Neural progenitor cell (in vitro differentiated cells): ENCODE measurements around the gene EP400. TPM values are rescaled to one million over a fixed set of nuclear protein-coding genes. Genes with fewer than 3 reads are reported as not detected.

Experiments used
- DNase-seq: peaks from one replicate; pipeline ENCODE4 v3.0.0-alpha.2; 2016; ENCODE audit warnings: low spot score
- H2AFZ ChIP-seq: fragments of 200-600 bp; sonication (generic); replicated peaks from 2 replicates; pipeline ENCODE4 v1.6.1; 2016; ENCODE audit warnings: antibody characterized with exemption
- H3F3A ChIP-seq: fragments of 200-600 bp; sonication (generic); 2 replicates; pipeline ENCODE4 v1.6.1; 2016; ENCODE audit warnings: antibody characterized with exemption, low read depth
- H3K27ac ChIP-seq: fragments of 200-600 bp; sonication (generic); 2 replicates; pipeline ENCODE4 v1.5.1; 2016; ENCODE audit warnings: mild to moderate bottlenecking
- H3K27me3 ChIP-seq: fragments of 200-600 bp; sonication (generic); 2 replicates; pipeline ENCODE4 v1.6.1; 2016; ENCODE audit warnings: mild to moderate bottlenecking, moderate library complexity
- H3K36me3 ChIP-seq: fragments of 200-600 bp; sonication (generic); 2 replicates; pipeline ENCODE4 v1.5.1; 2016
- H3K4me1 ChIP-seq: fragments of 200-600 bp; sonication (generic); 2 replicates; pipeline ENCODE4 v1.6.1; 2016; ENCODE audit warnings: mixed run types
- H3K4me2 ChIP-seq: fragments of 200-600 bp; sonication (generic); 2 replicates; pipeline ENCODE4 v1.6.1; 2016
- H3K4me3 ChIP-seq: fragments of 200-600 bp; sonication (generic); 2 replicates; pipeline ENCODE4 v1.5.1; 2016
- H3K79me2 ChIP-seq: fragments of 200-600 bp; sonication (generic); 2 replicates; pipeline ENCODE4 v1.6.1; 2016; ENCODE audit warnings: low read depth
- H3K9ac ChIP-seq: fragments of 200-600 bp; sonication (generic); 2 replicates; pipeline ENCODE4 v1.6.1; 2016
- H3K9me3 ChIP-seq: fragments of 200-600 bp; sonication (generic); 2 replicates; pipeline ENCODE4 v1.5.1; 2016; ENCODE audit warnings: low read depth
- H4K20me1 ChIP-seq: fragments of 200-600 bp; sonication (generic); 2 replicates; pipeline ENCODE4 v1.6.1; 2016; ENCODE audit warnings: low read depth
- H3K27ac Mint-ChIP-seq: 3 replicates; pipeline ENCODE4 v1.8.0; 2021; ENCODE audit warnings: mixed read lengths
- H3K27me3 Mint-ChIP-seq: 2 replicates; pipeline ENCODE4 v1.8.0; 2022; ENCODE audit warnings: low read depth, mild to moderate bottlenecking, inconsistent platforms, moderate library complexity, mixed read lengths; ENCODE audit not compliant: insufficient read depth
- H3K36me3 Mint-ChIP-seq: 3 replicates; pipeline ENCODE4 v1.8.0; 2021; ENCODE audit warnings: mixed read lengths
- H3K4me1 Mint-ChIP-seq: 3 replicates; pipeline ENCODE4 v1.8.0; 2021; ENCODE audit warnings: mixed read lengths
- H3K4me3 Mint-ChIP-seq: 3 replicates; pipeline ENCODE4 v1.8.0; 2021; ENCODE audit warnings: mild to moderate bottlenecking, moderate library complexity, mixed read lengths
- H3K9me3 Mint-ChIP-seq: 3 replicates; pipeline ENCODE4 v1.8.0; 2020; ENCODE audit warnings: mixed read lengths
- CTCF ChIP-seq: fragments of 200-600 bp; sonication (generic); IDR thresholded peaks from 2 replicates; pipeline ENCODE4 v1.5.1; 2017; ENCODE audit warnings: antibody characterized with exemption, mild to moderate bottlenecking
- EZH2 ChIP-seq: fragments of 200-600 bp; sonication (generic); IDR thresholded peaks from 2 replicates; pipeline ENCODE4 v1.6.1; 2017; ENCODE audit warnings: antibody characterized with exemption, mild to moderate bottlenecking, moderate library complexity
- EZH2phosphoT487 ChIP-seq: fragments of 200-600 bp; sonication (generic); IDR thresholded peaks from 2 replicates; pipeline ENCODE4 v1.6.1; 2017; ENCODE audit warnings: antibody characterized with exemption
- total RNA-seq: library from RNA; depleted of rRNA; stranded (reverse); fragments of >200 nt; gene quantifications from 2 replicates; pipeline ENCODE4 v1.2.3, GENCODE V29; 2015; ENCODE audit warnings: low replicate concordance

EP400 gene
- total RNA-seq, 1 donor from 2014 or later: 16.3 TPM

DNA sequence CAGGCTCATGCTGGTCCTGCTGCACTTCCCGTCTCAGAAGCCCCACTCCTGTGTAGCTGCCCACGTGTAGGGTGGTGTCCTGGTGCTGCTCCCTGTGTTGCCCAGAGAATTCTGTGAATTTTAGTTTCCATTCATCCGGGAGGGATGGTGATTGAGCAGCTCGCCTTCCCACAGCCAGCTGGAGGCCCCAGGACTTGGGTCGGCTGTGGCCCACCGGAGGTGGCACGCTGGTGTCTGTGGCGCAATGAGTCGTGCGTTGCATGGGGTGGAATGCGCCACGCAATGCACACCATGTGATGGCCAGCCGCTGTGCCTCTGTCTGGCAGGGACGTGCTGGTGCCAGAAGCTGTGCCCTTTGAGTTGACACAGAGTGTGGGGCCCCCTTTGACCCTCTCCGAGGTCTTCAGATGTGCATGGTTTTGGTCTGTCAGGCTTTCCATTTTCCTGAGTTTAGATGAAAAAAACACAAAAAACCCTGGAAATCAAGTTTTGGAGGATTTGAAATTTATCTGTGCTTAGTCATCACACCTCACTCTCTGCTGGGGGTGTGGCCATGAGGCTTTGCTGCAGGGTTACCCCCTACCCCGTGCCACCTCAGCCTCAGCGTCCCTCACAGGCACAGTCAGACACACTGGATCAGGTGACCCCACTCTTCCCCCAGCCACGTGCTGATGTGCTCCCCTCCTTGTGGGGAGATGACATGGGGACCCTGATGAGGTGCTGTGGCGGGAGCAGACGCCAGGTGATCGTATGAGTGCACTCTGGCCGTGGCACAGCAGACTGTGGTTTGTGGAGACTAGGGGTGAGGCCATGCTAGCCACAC lies 64.6 kb downstream of the EP400 start:
- DNase-seq: no peak
- Mint-ChIP-seq H3K4me1 (no peaks in the 10 kb centered on the region), H3K27me3 (peaks cover 6% of the 10 kb centered on the region), H3K4me3 (no peak overlapping the region), H3K9me3 (no peaks in the 10 kb centered on the region), H3K27ac (no peak overlapping the region), H3K36me3 (peaks cover 35% of the 10 kb centered on the region)
- H3K4me3 ChIP-seq: no peak overlapping the region
- H3F3A ChIP-seq: no peaks in the 10 kb centered on the region
- H4K20me1 ChIP-seq: peaks cover 11% of the 10 kb centered on the region
- no peaks in the 10 kb centered on the region for H3K36me3 ChIP-seq
- no peak overlapping the region for H3K9ac ChIP-seq
- H3K27me3 ChIP-seq: no peaks in the 10 kb centered on the region
- no peaks in the 10 kb centered on the region for H3K9me3 ChIP-seq
- no peak overlapping the region for H2AFZ ChIP-seq
- TF ChIP-seq EZH2 (no peak), EZH2phosphoT487 (no peak), CTCF (no peak)
- H3K4me1 ChIP-seq: no peaks in the 10 kb centered on the region
- H3K27ac ChIP-seq: no peak overlapping the region
- no peak overlapping the region for H3K4me2 ChIP-seq
- H3K79me2 ChIP-seq: no peaks in the 10 kb centered on the region

DNA sequence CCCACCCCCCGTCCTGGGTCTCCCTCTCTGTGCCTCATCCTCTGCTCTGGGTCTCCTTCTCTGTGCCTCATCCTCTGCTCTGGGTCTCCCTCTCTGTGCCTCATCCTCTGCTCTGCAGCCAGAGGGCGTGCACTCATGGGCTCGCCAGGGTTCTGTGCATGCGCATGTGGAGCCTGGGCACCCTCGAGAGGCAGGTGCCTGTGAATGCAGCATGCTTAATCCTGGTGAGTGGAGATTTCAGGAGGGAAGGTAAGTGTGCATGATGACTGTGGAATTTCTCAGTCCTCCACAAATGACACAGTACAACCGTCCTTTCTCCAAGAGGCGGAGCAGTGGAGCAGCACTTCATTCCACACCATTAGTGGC lies 65.2 kb downstream of the EP400 start:
- H3K4me3 ChIP-seq: no peak overlapping the region
- no peaks in the 10 kb centered on the region for H3K79me2 ChIP-seq
- DNase-seq: no peak
- H3K4me3 Mint-ChIP-seq: no peak overlapping the region
- TF ChIP-seq CTCF: no peak
- TF ChIP-seq EZH2phosphoT487: no peak
- no peak for TF ChIP-seq EZH2
- peaks cover 6% of the 10 kb centered on the region for H3K27me3 Mint-ChIP-seq
- H3K4me2 ChIP-seq: no peak overlapping the region
- no peak overlapping the region for H3K9ac ChIP-seq
- H3K36me3 Mint-ChIP-seq: peaks cover 35% of the 10 kb centered on the region
- H3K4me1 Mint-ChIP-seq: no peaks in the 10 kb centered on the region
- no peaks in the 10 kb centered on the region for H3K9me3 Mint-ChIP-seq
- no peaks in the 10 kb centered on the region for H3K9me3 ChIP-seq
- no peaks in the 10 kb centered on the region for H3K27me3 ChIP-seq
- no peak overlapping the region for H3K27ac ChIP-seq
- no peaks in the 10 kb centered on the region for H3K4me1 ChIP-seq
- H3K27ac Mint-ChIP-seq: no peak overlapping the region
- peaks cover 11% of the 10 kb centered on the region for H4K20me1 ChIP-seq
- no peaks in the 10 kb centered on the region for H3F3A ChIP-seq
- H2AFZ ChIP-seq: no peak overlapping the region
- H3K36me3 ChIP-seq: no peaks in the 10 kb centered on the region

GRCh38 chr12:132015686-132016430 lies 66.1 kb downstream of the EP400 start:
- H3K4me2 ChIP-seq: no peak overlapping the region
- H3K79me2 ChIP-seq: no peaks in the 10 kb centered on the region
- no peak overlapping the region for H2AFZ ChIP-seq
- no peaks in the 10 kb centered on the region for H3K36me3 ChIP-seq
- DNase-seq: no peak
- H3K27ac Mint-ChIP-seq: no peak overlapping the region
- no peaks in the 10 kb centered on the region for H3K4me1 ChIP-seq
- H3K9ac ChIP-seq: no peak overlapping the region
- no peaks in the 10 kb centered on the region for H3K4me1 Mint-ChIP-seq
- no peak overlapping the region for H3K27ac ChIP-seq
- H3K36me3 Mint-ChIP-seq: peaks cover 33% of the 10 kb centered on the region
- no peaks in the 10 kb centered on the region for H3K9me3 ChIP-seq
- H3K9me3 Mint-ChIP-seq: no peaks in the 10 kb centered on the region
- no peak for TF ChIP-seq EZH2
- TF ChIP-seq CTCF: no peak
- TF ChIP-seq EZH2phosphoT487: no peak
- no peak overlapping the region for H3K4me3 Mint-ChIP-seq
- H3F3A ChIP-seq: no peaks in the 10 kb centered on the region
- peaks cover 6% of the 10 kb centered on the region for H3K27me3 Mint-ChIP-seq
- H4K20me1 ChIP-seq: peaks cover 11% of the 10 kb centered on the region
- H3K4me3 ChIP-seq: no peak overlapping the region
- H3K27me3 ChIP-seq: no peaks in the 10 kb centered on the region
